WTC11 (cell line): ENCODE data around the gene UHMK1.

Experiments used
- ZNF121 ChIP-seq: sonication (generic); formaldehyde crosslinking; IDR thresholded peaks from 2 replicates; pipeline ENCODE4 v1.8.0; 2023; ENCODE audit warnings: missing genetic modification reagents
- TF ChIP-seq, protein P1 (sequence below): fragments of 200-600 bp; IDR thresholded peaks from 2 replicates; pipeline ENCODE4 v1.8.0; 2022; ENCODE audit warnings: antibody characterized with exemption

DNA sequence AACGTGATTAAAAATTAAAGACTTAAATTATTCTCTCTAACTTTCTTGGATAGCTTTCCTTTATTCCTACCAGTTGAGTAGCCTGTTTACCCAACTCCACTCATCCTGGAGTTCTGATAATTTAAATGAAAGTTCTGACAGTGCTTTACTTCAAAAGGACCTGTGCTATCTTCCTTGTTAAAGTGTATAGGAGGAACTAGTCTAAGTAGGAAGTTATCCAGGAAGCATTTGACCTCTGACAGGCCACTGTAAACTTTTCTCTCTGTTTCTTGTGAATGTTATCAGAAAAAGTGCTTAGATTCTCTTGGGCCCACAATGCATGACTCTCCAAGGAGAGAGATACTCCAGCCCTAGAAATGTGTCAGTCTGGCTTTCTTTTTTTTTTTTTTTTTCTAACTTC, 73.1 kb downstream of the UHMK1 start:
- TF ChIP-seq, protein P1, sequence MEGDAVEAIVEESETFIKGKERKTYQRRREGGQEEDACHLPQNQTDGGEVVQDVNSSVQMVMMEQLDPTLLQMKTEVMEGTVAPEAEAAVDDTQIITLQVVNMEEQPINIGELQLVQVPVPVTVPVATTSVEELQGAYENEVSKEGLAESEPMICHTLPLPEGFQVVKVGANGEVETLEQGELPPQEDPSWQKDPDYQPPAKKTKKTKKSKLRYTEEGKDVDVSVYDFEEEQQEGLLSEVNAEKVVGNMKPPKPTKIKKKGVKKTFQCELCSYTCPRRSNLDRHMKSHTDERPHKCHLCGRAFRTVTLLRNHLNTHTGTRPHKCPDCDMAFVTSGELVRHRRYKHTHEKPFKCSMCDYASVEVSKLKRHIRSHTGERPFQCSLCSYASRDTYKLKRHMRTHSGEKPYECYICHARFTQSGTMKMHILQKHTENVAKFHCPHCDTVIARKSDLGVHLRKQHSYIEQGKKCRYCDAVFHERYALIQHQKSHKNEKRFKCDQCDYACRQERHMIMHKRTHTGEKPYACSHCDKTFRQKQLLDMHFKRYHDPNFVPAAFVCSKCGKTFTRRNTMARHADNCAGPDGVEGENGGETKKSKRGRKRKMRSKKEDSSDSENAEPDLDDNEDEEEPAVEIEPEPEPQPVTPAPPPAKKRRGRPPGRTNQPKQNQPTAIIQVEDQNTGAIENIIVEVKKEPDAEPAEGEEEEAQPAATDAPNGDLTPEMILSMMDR: no peak
- TF ChIP-seq ZNF121 (CRISPR knock-in tag): no peak
